Measurements from ENCODE around the gene CERS4. TPM values are rescaled to one million over a fixed set of nuclear protein-coding genes. Genes with fewer than 3 reads are reported as not detected.

The CERS4 gene
- 2.0 to 4.0 TPM (median 2.7 TPM) in 5 replicates for total RNA-seq (2022; extraction: Qiagen RNA extraction; ENCODE audit: low read depth)

GRCh38 chr19:8208922-8209461 lies at the start of gene CERS4:
Gene CERS4 (plus strand): TSS chr19:8209370. CDS start chr19:8251077, 41,707 bp downstream.

GRCh38 chr19:8307965-8308866 lies 99.0 kb downstream of the CERS4 start, which contains the start of gene CD320:
Gene CD320 (minus strand): TSS chr19:8308358. CDS start chr19:8308290, 68 bp downstream.

Other genes starting within 250 kb of the CERS4 start
- gene ELAVL1, start 203.7 kb upstream of the CERS4 start, total RNA-seq (2022; extraction: Qiagen RNA extraction; ENCODE audit: low read depth) = 63.6 to 72.8 TPM (median 72.2 TPM) in 5 replicates
- not detected in 5 replicates for gene CCL25, start 156.6 kb upstream of the CERS4 start, total RNA-seq (2022; extraction: Qiagen RNA extraction; ENCODE audit: low read depth)
- gene FBN3, start 59.8 kb upstream of the CERS4 start, total RNA-seq (2022; extraction: Qiagen RNA extraction; ENCODE audit: low read depth) = not detected in 5 replicates
- 62.4 to 102 TPM (median 94.3 TPM) in 5 replicates for gene CD320, start 99.0 kb downstream of the CERS4 start, total RNA-seq (2022; extraction: Qiagen RNA extraction; ENCODE audit: low read depth)
- 48.9 to 89.8 TPM (median 84.6 TPM) in 5 replicates for gene NDUFA7, start 112.0 kb downstream of the CERS4 start, total RNA-seq (2022; extraction: Qiagen RNA extraction; ENCODE audit: low read depth)
- gene RPS28, start 112.1 kb downstream of the CERS4 start, total RNA-seq (2022; extraction: Qiagen RNA extraction; ENCODE audit: low read depth) = 394 to 970 TPM (median 902 TPM) in 5 replicates
- 2.3 to 4.3 TPM (median 3.5 TPM) in 5 replicates for gene KANK3, start 133.9 kb downstream of the CERS4 start, total RNA-seq (2022; extraction: Qiagen RNA extraction; ENCODE audit: low read depth)
- gene ANGPTL4, start 154.8 kb downstream of the CERS4 start, total RNA-seq (2022; extraction: Qiagen RNA extraction; ENCODE audit: low read depth) = 32.4 to 60.0 TPM (median 48.8 TPM) in 5 replicates
- gene RAB11B, start 181.0 kb downstream of the CERS4 start, total RNA-seq (2022; extraction: Qiagen RNA extraction; ENCODE audit: low read depth) = 82.7 to 98.2 TPM (median 88.3 TPM) in 5 replicates
- 13.4 to 18.0 TPM (median 15.8 TPM) in 5 replicates for gene MARCHF2, start 203.9 kb downstream of the CERS4 start, total RNA-seq (2022; extraction: Qiagen RNA extraction; ENCODE audit: low read depth)
- 227 to 297 TPM (median 240 TPM) in 5 replicates for gene HNRNPM, start 235.6 kb downstream of the CERS4 start, total RNA-seq (2022; extraction: Qiagen RNA extraction; ENCODE audit: low read depth)

Data from A549 treated with CpdA at 1 μM for 4 hours (cell line).